Liver (tissue), 9 donors: ENCODE data around the gene CTTN. TPM values are rescaled to one million over a fixed set of nuclear protein-coding genes. Genes with fewer than 3 reads are reported as not detected.

Source experiments
- DNase-seq: peaks from one replicate; pipeline ENCODE4 v3.0.0-alpha.2; 2017; ENCODE audit warnings: low spot score
- H3K27ac ChIP-seq, 2 donors: one replicate each; pipeline ENCODE4 v1.7.0; 2013; ENCODE audit warnings: inconsistent platforms in 2 of 2, low read length in 2 of 2, control low read depth in 1 of 2, low read depth in 1 of 2, mild to moderate bottlenecking in 1 of 2
- H3K27me3 ChIP-seq, 4 donors: one replicate each; pipeline versions ENCODE4 v1.6.1 to v1.7.0; 2013; ENCODE audit warnings: low read length in 3 of 4, inconsistent platforms in 1 of 4, mild to moderate bottlenecking in 1 of 4, moderate library complexity in 1 of 4; ENCODE audit not compliant: control insufficient read depth in 4 of 4, insufficient read depth in 4 of 4
- H3K36me3 ChIP-seq, 4 donors: one replicate each; pipeline versions ENCODE4 v1.6.1 to v1.7.0; 2013; ENCODE audit warnings: low read length in 3 of 4, mild to moderate bottlenecking in 3 of 4, low read depth in 1 of 4, moderate library complexity in 1 of 4; ENCODE audit not compliant: control insufficient read depth in 4 of 4, insufficient read depth in 3 of 4
- H3K4me1 ChIP-seq, 4 donors: one replicate each; pipeline versions ENCODE4 v1.6.1 to v1.7.0; 2013; ENCODE audit warnings: low read length in 3 of 4, mild to moderate bottlenecking in 3 of 4, moderate library complexity in 1 of 4; ENCODE audit not compliant: control insufficient read depth in 4 of 4, insufficient read depth in 4 of 4
- H3K4me3 ChIP-seq, 3 donors: one replicate each; pipeline versions ENCODE4 v1.6.1 to v1.7.0; 2013; ENCODE audit warnings: low read length in 3 of 3, control low read depth in 1 of 3, low read depth in 1 of 3, mild to moderate bottlenecking in 1 of 3
- H3K9ac ChIP-seq, 2 donors: one replicate each; pipeline ENCODE4 v1.7.0; 2013; ENCODE audit warnings: low read length in 2 of 2, mild to moderate bottlenecking in 2 of 2, moderate library complexity in 2 of 2, control low read depth in 1 of 2, low read depth in 1 of 2
- H3K9me3 ChIP-seq, 4 donors: one replicate each; pipeline versions ENCODE4 v1.6.1 to v1.7.0; 2013; ENCODE audit warnings: low read length in 3 of 4; ENCODE audit not compliant: control insufficient read depth in 4 of 4
- EGR1 ChIP-seq, 2 donors: IDR thresholded peaks; 2 replicates each; pipeline ENCODE4 v1.6.1; 2016 to 2018; ENCODE audit warnings: antibody characterized with exemption in 2 of 2, low read depth in 2 of 2
- FOXA1 ChIP-seq: IDR thresholded peaks from 2 replicates; pipeline ENCODE4 v1.6.1; 2016; ENCODE audit warnings: antibody characterized with exemption
- FOXA2 ChIP-seq: IDR thresholded peaks from 2 replicates; pipeline ENCODE4 v1.6.1; 2016; ENCODE audit warnings: antibody characterized with exemption
- GABPA ChIP-seq, 2 donors: IDR thresholded peaks in 1 of 2; conservative IDR thresholded peaks in 1 of 2; 2 replicates each; pipeline ENCODE4 v1.6.1; 2016; ENCODE audit warnings: antibody characterized with exemption in 2 of 2, mild to moderate bottlenecking in 1 of 2, moderate library complexity in 1 of 2
- HNF4A ChIP-seq, 2 donors: conservative IDR thresholded peaks; 2 replicates each; pipeline ENCODE4 v1.6.1; 2016; ENCODE audit warnings: antibody characterized with exemption in 2 of 2, mild to moderate bottlenecking in 2 of 2
- HNF4G ChIP-seq: IDR thresholded peaks from 2 replicates; pipeline ENCODE4 v1.6.1; 2016; ENCODE audit warnings: antibody characterized with exemption
- JUND ChIP-seq, 2 donors: IDR thresholded peaks; 2 replicates each; pipeline ENCODE4 v1.6.1; 2016; ENCODE audit warnings: antibody characterized with exemption in 2 of 2
- NR2F2 ChIP-seq: IDR thresholded peaks from 2 replicates; pipeline ENCODE4 v1.6.1; 2016; ENCODE audit warnings: antibody characterized with exemption
- RAD21 ChIP-seq, 2 donors: IDR thresholded peaks; 2 replicates each; pipeline ENCODE4 v1.6.1; 2016; ENCODE audit warnings: antibody characterized with exemption in 2 of 2, mild to moderate bottlenecking in 2 of 2
- RXRA ChIP-seq, 2 donors: IDR thresholded peaks; 2 replicates each; pipeline ENCODE4 v1.6.1; 2017 to 2018; ENCODE audit warnings: antibody characterized with exemption in 2 of 2, mild to moderate bottlenecking in 1 of 2
- SP1 ChIP-seq: IDR thresholded peaks from 2 replicates; pipeline ENCODE4 v1.6.1; 2018; ENCODE audit warnings: antibody characterized with exemption, mild to moderate bottlenecking
- TAF1 ChIP-seq: conservative IDR thresholded peaks from 2 replicates; pipeline ENCODE4 v1.6.1; 2016; ENCODE audit warnings: antibody characterized with exemption, mild to moderate bottlenecking
- YY1 ChIP-seq: IDR thresholded peaks from 2 replicates; pipeline ENCODE4 v1.6.1; 2016; ENCODE audit warnings: antibody characterized with exemption, mild to moderate bottlenecking
- WGBS: extraction: QIAGEN DNeasy Blood & Tissue Kit; methylation state at CpG from one replicate; pipeline ENCODE4 v1.1.7; 2013; 5-methylcytosine and 5-hydroxymethylcytosine counted together
- polyA plus RNA-seq, 2 donors: library from polyadenylated mRNA; stranded (reverse) in 1 of 2; unstranded in 1 of 2; fragments of 200-250 nt in 1 of 2; fragments of >200 nt in 1 of 2; fragmentation: Nextera tagmentation in 1 of 2; extraction: Ambion mirVana in 1 of 2; gene quantifications; one replicate each; pipeline versions ENCODE4 v1.2.1 to v1.2.3, GENCODE V29; 2013 to 2015
- total RNA-seq, 2 donors: library from RNA; depleted of rRNA; stranded (reverse); fragments of >200 nt; gene quantifications; one replicate each; pipeline ENCODE4 v1.2.3, GENCODE V29; 2014
- TF ChIP-seq, protein P1 (sequence below): IDR thresholded peaks from 2 replicates; pipeline ENCODE4 v1.6.1; 2016; ENCODE audit warnings: antibody characterized with exemption
- TF ChIP-seq, protein P2 (sequence below): IDR thresholded peaks from 2 replicates; pipeline ENCODE4 v1.6.1; 2016; ENCODE audit warnings: antibody characterized with exemption, mild to moderate bottlenecking
- TF ChIP-seq, protein P3 (sequence below): fragments of 150-350 bp; IDR thresholded peaks from 2 replicates; pipeline ENCODE4 v1.5.1; 2017; ENCODE audit warnings: improper control_type of control experiment, low read depth, low read length; ENCODE audit not compliant: missing input control
- donor health status: healthy.
- donor health status: healthy.
- donor health status: healthy.
- donor health status: healthy.
- donor health status: healthy.

Gene CTTN
- total and polyA plus RNA-seq, 4 donors: 38.7 to 136 (median 45.4) TPM

DNA sequence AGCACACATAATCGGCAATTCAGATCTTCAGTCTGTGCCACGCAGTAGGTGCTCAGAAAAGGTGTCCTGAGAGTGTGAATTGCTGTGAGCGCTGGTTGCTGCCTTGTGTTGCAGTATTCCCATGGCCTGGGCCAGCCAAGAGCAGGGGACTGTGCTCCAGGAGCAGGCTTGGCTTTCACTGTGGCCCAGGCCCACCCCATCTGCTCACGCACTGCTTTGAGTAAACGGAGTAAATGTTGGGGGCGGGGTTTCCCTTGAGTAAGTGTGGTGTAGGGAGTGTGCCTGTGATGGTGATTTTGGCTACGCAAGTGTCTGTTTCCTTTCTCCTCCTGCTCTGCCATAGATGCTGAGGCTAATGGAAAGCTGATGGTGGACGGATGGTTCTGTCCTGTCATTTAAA, 2.3 kb downstream of the CTTN start:
- no peaks in the 10 kb centered on the region for H3K27me3 ChIP-seq
- peaks cover 5 to 31% (median 15%) of the 10 kb centered on the region in 4 donors for H3K4me1 ChIP-seq
- no peaks in the 10 kb centered on the region for H3K36me3 ChIP-seq
- 82% methylated on average over 8 of the region's 8 CpGs for WGBS
- TF ChIP-seq RAD21 (IDR thresholded peaks at IDR 0.05): no peak
- no peak for TF ChIP-seq EGR1 (IDR thresholded peaks at IDR 0.05; ENCODE audit: low read depth in 2 of 2)
- no peak for TF ChIP-seq TAF1
- TF ChIP-seq NR2F2: no peak
- TF ChIP-seq, protein P1, sequence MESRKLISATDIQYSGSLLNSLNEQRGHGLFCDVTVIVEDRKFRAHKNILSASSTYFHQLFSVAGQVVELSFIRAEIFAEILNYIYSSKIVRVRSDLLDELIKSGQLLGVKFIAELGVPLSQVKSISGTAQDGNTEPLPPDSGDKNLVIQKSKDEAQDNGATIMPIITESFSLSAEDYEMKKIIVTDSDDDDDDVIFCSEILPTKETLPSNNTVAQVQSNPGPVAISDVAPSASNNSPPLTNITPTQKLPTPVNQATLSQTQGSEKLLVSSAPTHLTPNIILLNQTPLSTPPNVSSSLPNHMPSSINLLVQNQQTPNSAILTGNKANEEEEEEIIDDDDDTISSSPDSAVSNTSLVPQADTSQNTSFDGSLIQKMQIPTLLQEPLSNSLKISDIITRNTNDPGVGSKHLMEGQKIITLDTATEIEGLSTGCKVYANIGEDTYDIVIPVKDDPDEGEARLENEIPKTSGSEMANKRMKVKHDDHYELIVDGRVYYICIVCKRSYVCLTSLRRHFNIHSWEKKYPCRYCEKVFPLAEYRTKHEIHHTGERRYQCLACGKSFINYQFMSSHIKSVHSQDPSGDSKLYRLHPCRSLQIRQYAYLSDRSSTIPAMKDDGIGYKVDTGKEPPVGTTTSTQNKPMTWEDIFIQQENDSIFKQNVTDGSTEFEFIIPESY: no peak
- TF ChIP-seq JUND (IDR thresholded peaks at IDR 0.05): no peak
- TF ChIP-seq HNF4A (conservative IDR thresholded peaks at IDR 0.05): no peak
- TF ChIP-seq GABPA (IDR thresholded peaks at IDR 0.05 in 1 of 2, conservative IDR thresholded peaks at IDR 0.05 in 1 of 2): no peak
- TF ChIP-seq RXRA (IDR thresholded peaks at IDR 0.05): no peak
- H3K4me3 ChIP-seq: no peak overlapping the region
- H3K9ac ChIP-seq: no peak overlapping the region
- H3K9me3 ChIP-seq: no peaks in the 10 kb centered on the region
- no peak for DNase-seq
- no peak overlapping the region for H3K27ac ChIP-seq

DNA sequence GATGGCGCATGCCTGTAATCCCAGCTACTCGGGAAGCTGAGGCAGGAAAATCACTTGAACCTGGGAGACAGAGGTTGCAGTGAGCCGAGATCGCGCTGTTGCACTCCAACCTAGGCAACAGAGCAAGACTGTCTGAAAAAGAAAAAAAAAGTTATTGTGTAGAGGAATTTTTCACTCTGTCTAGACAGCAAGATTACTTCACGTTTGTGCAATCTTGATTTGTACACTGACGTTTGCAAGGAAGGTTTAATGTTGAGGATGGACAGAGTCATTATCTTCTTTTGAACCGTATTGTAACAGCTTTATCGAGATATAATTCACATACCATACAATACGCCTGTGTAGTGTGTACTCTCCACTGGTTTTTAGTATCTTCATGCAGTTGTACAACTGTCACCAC, 3.7 kb downstream of the CTTN start:
- Histone ChIP-seq H3K27ac (no peak overlapping the region), H3K4me1 (peaks cover 5 to 28% (median 15%) of the 10 kb centered on the region in 4 donors), H3K9me3 (no peaks in the 10 kb centered on the region), H3K27me3 (no peaks in the 10 kb centered on the region), H3K36me3 (peaks cover 4 to 6% (median 4%) of the 10 kb centered on the region in 4 donors), H3K9ac (no peak overlapping the region), H3K4me3 (no peak overlapping the region)
- DNase-seq: no peak
- no peak for TF ChIP-seq EGR1 (IDR thresholded peaks at IDR 0.05; ENCODE audit: low read depth in 2 of 2)
- TF ChIP-seq, protein P1: no peak
- TF ChIP-seq SP1: no peak
- 85% methylated on average over 10 of the region's 10 CpGs for WGBS

DNA sequence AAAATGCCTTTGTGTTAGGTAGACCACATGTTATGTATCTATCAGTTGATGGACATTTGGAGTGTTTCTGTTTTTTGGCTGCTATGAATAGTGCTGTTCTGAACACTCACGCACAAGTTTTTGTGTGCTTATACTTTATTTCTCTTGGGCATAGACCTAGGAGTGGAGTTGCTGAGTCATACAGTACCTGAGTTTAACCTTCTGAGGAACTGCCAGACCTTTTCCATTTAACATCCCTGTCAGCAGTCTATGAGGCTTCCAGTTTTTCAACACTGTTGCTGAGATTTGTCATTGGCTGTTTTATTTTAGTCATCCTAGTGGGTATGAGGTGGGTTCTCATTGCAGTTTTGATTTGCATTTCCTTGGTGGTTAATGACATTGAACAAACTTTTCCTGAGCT, 4.4 kb downstream of the CTTN start:
- no peak for DNase-seq
- Histone ChIP-seq H3K9me3 (no peaks in the 10 kb centered on the region), H3K36me3 (peaks cover 4 to 9% (median 7%) of the 10 kb centered on the region in 4 donors), H3K27me3 (no peaks in the 10 kb centered on the region), H3K9ac (no peak overlapping the region), H3K4me1 (peaks cover 2 to 22% (median 10%) of the 10 kb centered on the region in 4 donors), H3K27ac (no peak overlapping the region), H3K4me3 (no peak overlapping the region)
- 9% methylated on average over 1 of the region's 1 CpG for WGBS
- TF ChIP-seq SP1 (no peak), TAF1 (no peak), RAD21 (IDR thresholded peaks at IDR 0.05) (no peak), JUND (IDR thresholded peaks at IDR 0.05) (no peak), RXRA (IDR thresholded peaks at IDR 0.05) (no peak), FOXA2 (no peak), FOXA1 (no peak), YY1 (no peak), HNF4G (no peak), GABPA (IDR thresholded peaks at IDR 0.05 in 1 of 2, conservative IDR thresholded peaks at IDR 0.05 in 1 of 2) (no peak)
- TF ChIP-seq, protein P2, sequence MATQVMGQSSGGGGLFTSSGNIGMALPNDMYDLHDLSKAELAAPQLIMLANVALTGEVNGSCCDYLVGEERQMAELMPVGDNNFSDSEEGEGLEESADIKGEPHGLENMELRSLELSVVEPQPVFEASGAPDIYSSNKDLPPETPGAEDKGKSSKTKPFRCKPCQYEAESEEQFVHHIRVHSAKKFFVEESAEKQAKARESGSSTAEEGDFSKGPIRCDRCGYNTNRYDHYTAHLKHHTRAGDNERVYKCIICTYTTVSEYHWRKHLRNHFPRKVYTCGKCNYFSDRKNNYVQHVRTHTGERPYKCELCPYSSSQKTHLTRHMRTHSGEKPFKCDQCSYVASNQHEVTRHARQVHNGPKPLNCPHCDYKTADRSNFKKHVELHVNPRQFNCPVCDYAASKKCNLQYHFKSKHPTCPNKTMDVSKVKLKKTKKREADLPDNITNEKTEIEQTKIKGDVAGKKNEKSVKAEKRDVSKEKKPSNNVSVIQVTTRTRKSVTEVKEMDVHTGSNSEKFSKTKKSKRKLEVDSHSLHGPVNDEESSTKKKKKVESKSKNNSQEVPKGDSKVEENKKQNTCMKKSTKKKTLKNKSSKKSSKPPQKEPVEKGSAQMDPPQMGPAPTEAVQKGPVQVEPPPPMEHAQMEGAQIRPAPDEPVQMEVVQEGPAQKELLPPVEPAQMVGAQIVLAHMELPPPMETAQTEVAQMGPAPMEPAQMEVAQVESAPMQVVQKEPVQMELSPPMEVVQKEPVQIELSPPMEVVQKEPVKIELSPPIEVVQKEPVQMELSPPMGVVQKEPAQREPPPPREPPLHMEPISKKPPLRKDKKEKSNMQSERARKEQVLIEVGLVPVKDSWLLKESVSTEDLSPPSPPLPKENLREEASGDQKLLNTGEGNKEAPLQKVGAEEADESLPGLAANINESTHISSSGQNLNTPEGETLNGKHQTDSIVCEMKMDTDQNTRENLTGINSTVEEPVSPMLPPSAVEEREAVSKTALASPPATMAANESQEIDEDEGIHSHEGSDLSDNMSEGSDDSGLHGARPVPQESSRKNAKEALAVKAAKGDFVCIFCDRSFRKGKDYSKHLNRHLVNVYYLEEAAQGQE: no peak
- TF ChIP-seq, protein P3, sequence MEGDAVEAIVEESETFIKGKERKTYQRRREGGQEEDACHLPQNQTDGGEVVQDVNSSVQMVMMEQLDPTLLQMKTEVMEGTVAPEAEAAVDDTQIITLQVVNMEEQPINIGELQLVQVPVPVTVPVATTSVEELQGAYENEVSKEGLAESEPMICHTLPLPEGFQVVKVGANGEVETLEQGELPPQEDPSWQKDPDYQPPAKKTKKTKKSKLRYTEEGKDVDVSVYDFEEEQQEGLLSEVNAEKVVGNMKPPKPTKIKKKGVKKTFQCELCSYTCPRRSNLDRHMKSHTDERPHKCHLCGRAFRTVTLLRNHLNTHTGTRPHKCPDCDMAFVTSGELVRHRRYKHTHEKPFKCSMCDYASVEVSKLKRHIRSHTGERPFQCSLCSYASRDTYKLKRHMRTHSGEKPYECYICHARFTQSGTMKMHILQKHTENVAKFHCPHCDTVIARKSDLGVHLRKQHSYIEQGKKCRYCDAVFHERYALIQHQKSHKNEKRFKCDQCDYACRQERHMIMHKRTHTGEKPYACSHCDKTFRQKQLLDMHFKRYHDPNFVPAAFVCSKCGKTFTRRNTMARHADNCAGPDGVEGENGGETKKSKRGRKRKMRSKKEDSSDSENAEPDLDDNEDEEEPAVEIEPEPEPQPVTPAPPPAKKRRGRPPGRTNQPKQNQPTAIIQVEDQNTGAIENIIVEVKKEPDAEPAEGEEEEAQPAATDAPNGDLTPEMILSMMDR: no peak
- TF ChIP-seq, protein P1: no peak
